Panc1 (cell line): ENCODE data around the gene KDM4B.

Experiments
- POLR2AphosphoS5 ChIP-seq: IDR thresholded peaks from 2 replicates; pipeline ENCODE4 v1.6.1; 2012; ENCODE audit warnings: mild to moderate bottlenecking, low read depth, low read length, moderate library complexity
- REST ChIP-seq, 2 experiments: IDR thresholded peaks; 2 replicates each; pipeline ENCODE4 v1.6.1; 2011 to 2012; ENCODE audit warnings: low read depth in 2 of 2, control low read depth in 1 of 2, low read length in 1 of 2, mild to moderate bottlenecking in 1 of 2, moderate library complexity in 1 of 2; ENCODE audit not compliant: insufficient read depth in 1 of 2
- SIN3A ChIP-seq: IDR thresholded peaks from 2 replicates; pipeline ENCODE4 v1.6.1; 2012; ENCODE audit warnings: low read depth, mild to moderate bottlenecking, low read length, moderate library complexity, borderline replicate concordance; ENCODE audit not compliant: insufficient read depth
- TF ChIP-seq, protein P1 (sequence below): fragments of 450-650 bp; IDR thresholded peaks from 2 replicates; pipeline ENCODE4 v1.5.1; 2017; ENCODE audit warnings: mild to moderate bottlenecking

DNA sequence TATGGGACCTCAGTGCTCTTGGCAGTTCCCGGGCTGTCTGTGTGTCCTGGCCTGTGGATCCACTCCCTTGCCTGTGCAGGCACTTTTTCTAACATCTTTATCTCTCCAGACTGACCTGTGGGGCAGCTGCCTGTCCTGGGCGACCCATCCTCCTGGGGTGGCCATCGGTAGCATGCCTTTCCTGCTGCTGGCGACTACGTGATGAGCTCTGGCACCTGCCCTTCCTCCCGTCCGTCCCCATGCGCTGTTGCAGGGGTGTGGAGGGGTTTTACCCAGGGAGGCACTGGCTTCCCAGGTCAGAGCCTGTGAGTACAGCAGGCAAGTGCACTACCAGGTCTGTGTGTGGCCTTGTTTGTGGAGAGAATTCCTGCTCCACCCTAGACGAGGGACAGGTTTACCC lies 93.3 kb downstream of the KDM4B start:
- TF ChIP-seq, protein P1, sequence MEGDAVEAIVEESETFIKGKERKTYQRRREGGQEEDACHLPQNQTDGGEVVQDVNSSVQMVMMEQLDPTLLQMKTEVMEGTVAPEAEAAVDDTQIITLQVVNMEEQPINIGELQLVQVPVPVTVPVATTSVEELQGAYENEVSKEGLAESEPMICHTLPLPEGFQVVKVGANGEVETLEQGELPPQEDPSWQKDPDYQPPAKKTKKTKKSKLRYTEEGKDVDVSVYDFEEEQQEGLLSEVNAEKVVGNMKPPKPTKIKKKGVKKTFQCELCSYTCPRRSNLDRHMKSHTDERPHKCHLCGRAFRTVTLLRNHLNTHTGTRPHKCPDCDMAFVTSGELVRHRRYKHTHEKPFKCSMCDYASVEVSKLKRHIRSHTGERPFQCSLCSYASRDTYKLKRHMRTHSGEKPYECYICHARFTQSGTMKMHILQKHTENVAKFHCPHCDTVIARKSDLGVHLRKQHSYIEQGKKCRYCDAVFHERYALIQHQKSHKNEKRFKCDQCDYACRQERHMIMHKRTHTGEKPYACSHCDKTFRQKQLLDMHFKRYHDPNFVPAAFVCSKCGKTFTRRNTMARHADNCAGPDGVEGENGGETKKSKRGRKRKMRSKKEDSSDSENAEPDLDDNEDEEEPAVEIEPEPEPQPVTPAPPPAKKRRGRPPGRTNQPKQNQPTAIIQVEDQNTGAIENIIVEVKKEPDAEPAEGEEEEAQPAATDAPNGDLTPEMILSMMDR = no peak
- TF ChIP-seq POLR2AphosphoS5 (no peak), REST (IDR thresholded peaks at IDR 0.05; ENCODE audit: insufficient read depth in 1 of 2, low read depth in 2 of 2, low read length in 1 of 2) (no peak), SIN3A (no peak)
